DMS 273 (cell line): Measurements from ENCODE around the gene FXYD4.

Experiments
- DNase-seq: peaks from one replicate; lab custom pipeline; 2025; ENCODE audit not compliant: unreplicated experiment; lab: John Stamatoyannopoulos, UW

The FXYD4 gene

GRCh38 chr10:43343126-43343525 lies 28.3 kb upstream of the FXYD4 start:
- DNase-seq, result no peak

- no peak for DNase-seq
Observed at GRCh38 chr10:43344051-43344450, 27.4 kb upstream of the FXYD4 start.

- no peak for DNase-seq
Observed at GRCh38 chr10:43347997-43348396, 23.4 kb upstream of the FXYD4 start.

GRCh38 chr10:43348511-43349312 lies 22.7 kb upstream of the FXYD4 start:
- peak; percentile 84 for DNase-seq

GRCh38 chr10:43350156-43350555 lies 21.3 kb upstream of the FXYD4 start:
- no peak for DNase-seq

GRCh38 chr10:43350686-43351085 lies 20.8 kb upstream of the FXYD4 start:
- DNase-seq, result peak; percentile 35

GRCh38 chr10:43351301-43351700 lies 20.1 kb upstream of the FXYD4 start:
- no peak for DNase-seq

- DNase-seq, result no peak
Observed at GRCh38 chr10:43352951-43353350, 18.5 kb upstream of the FXYD4 start.

- DNase-seq, result no peak
Observed at GRCh38 chr10:43353495-43354329, 17.7 kb upstream of the FXYD4 start.

GRCh38 chr10:43354330-43354635 lies 17.2 kb upstream of the FXYD4 start:
- no peak for DNase-seq

- DNase-seq, result no peak
Observed at GRCh38 chr10:43354879-43355380, 16.5 kb upstream of the FXYD4 start.

GRCh38 chr10:43355749-43356371 lies 15.6 kb upstream of the FXYD4 start:
- DNase-seq, result peak; percentile 8

- DNase-seq, result no peak
Observed at GRCh38 chr10:43360086-43360485, 11.3 kb upstream of the FXYD4 start.

- DNase-seq, result no peak
Observed at GRCh38 chr10:43361547-43362190, 9.8 kb upstream of the FXYD4 start.

GRCh38 chr10:43362191-43362839 lies 9.1 kb upstream of the FXYD4 start:
- DNase-seq, result peak; percentile 82

- DNase-seq, result no peak
Observed at GRCh38 chr10:43365001-43365400, 6.4 kb upstream of the FXYD4 start.

- DNase-seq, result no peak
Observed at GRCh38 chr10:43369921-43370320, 1.5 kb upstream of the FXYD4 start.

GRCh38 chr10:43370671-43371215 lies 693 bp upstream of the FXYD4 start:
- DNase-seq, result no peak

GRCh38 chr10:43372765-43373361 lies 1.4 kb downstream of the FXYD4 start:
- DNase-seq, result no peak

GRCh38 chr10:43373461-43373860 lies 2.0 kb downstream of the FXYD4 start:
- no peak for DNase-seq
